T-helper 22 cell (primary cell): ENCODE measurements around the gene HOXB6.

Source experiments
- DNase-seq: peaks from one replicate; pipeline ENCODE4 v3.0.0-alpha.2; 2020; ENCODE audit warnings: low read depth

The HOXB6 gene

GRCh38 chr17:48552466-48553189 is 52.2 kb downstream of the HOXB6 start:
- DNase-seq = no peak

GRCh38 chr17:48551596-48552465 is 53.0 kb downstream of the HOXB6 start:
- DNase-seq = no peak

GRCh38 chr17:48551214-48551555 is 53.6 kb downstream of the HOXB6 start:
- DNase-seq = no peak

- DNase-seq = no peak
Measured at GRCh38 chr17:48550502-48551213, 54.1 kb downstream of the HOXB6 start.

GRCh38 chr17:48549914-48550501 is 54.8 kb downstream of the HOXB6 start:
- DNase-seq = no peak

- no peak for DNase-seq
Measured at GRCh38 chr17:48549281-48549630, 55.5 kb downstream of the HOXB6 start.

GRCh38 chr17:48548523-48549280 is 56.1 kb downstream of the HOXB6 start:
- no peak for DNase-seq

- peak; percentile 45 for DNase-seq
Measured at GRCh38 chr17:48547808-48548522, 56.8 kb downstream of the HOXB6 start.

- no peak for DNase-seq
Measured at GRCh38 chr17:48546924-48547807, 57.6 kb downstream of the HOXB6 start.

- no peak for DNase-seq
Measured at GRCh38 chr17:48546137-48546923, 58.5 kb downstream of the HOXB6 start.
